ENCODE data around the gene MEIKIN. TPM values are rescaled to one million over a fixed set of nuclear protein-coding genes. Genes with fewer than 3 reads are reported as not detected.

Gene MEIKIN
- polyA plus RNA-seq, 3 donors, result 0.16 to 1.6 (median 1.6) TPM

GRCh38 chr5:131992370-131992769 is 46.9 kb upstream of the MEIKIN start:
- Histone ChIP-seq H3K4me3 (replicated peaks in 1 of 3; ENCODE audit: low read depth in 2 of 3, low read length in 3 of 3) (no peak overlapping the region), H3K9me3 (replicated peaks in 1 of 2; ENCODE audit: control insufficient read depth in 1 of 2, insufficient read depth in 1 of 2, low read length in 2 of 2) (no peaks in the 10 kb centered on the region), H3K36me3 (replicated peaks in 1 of 2; ENCODE audit: control insufficient read depth in 1 of 2, insufficient read depth in 2 of 2, low read length in 2 of 2) (no peaks in the 10 kb centered on the region), H4K20me1 (ENCODE audit: insufficient read depth, low read length) (no peaks in the 10 kb centered on the region), H3K4me1 (ENCODE audit: control insufficient read depth in 1 of 2, insufficient read depth in 2 of 2, low read length in 2 of 2) (no peaks in the 10 kb centered on the region), H2AFZ (ENCODE audit: insufficient read depth, low read depth, low read length, poor library complexity, severe bottlenecking) (no peak overlapping the region), H3K79me2 (ENCODE audit: insufficient read depth, low read length) (no peaks in the 10 kb centered on the region), H3K27ac (ENCODE audit: low read depth in 1 of 2, low read length in 2 of 2) (no peak overlapping the region), H3K27me3 (ENCODE audit: control insufficient read depth in 2 of 2, insufficient read depth in 2 of 2, low read length in 2 of 2) (no peaks in the 10 kb centered on the region), H3K4me2 (replicated peaks; ENCODE audit: extremely low read depth, low read length, poor library complexity, severe bottlenecking) (no peak overlapping the region), H3K9ac (ENCODE audit: insufficient read depth, low read length, poor library complexity, severe bottlenecking) (no peak overlapping the region)
- Mint-ChIP-seq H3K4me3 (no peak overlapping the region), H3K27ac (peak overlapping the region in 1 of 7 donors; percentile 15), H3K4me1 (no peaks in the 10 kb centered on the region), H3K36me3 (no peaks in the 10 kb centered on the region), H3K27me3 (ENCODE audit: low read depth in 3 of 3) (peaks cover 3 to 14% (median 4%) of the 10 kb centered on the region in 3 donors), H3K9me3 (no peaks in the 10 kb centered on the region)
- TF ChIP-seq CTCF (IDR thresholded peaks at IDR 0.05), result no peak
- WGBS (ENCODE audit: insufficient coverage), result 92% methylated on average over 4 of the region's 5 CpGs
- intact Hi-C loops (cut with micrococcal nuclease), result no loop called here
- no peak for DNase-seq

- no peak overlapping the region for H3K9ac ChIP-seq (ENCODE audit: insufficient read depth, low read length, poor library complexity, severe bottlenecking)
- DNase-seq, result no peak
- H3K36me3 Mint-ChIP-seq, result no peaks in the 10 kb centered on the region
- no peaks in the 10 kb centered on the region for H3K27me3 ChIP-seq (ENCODE audit: control insufficient read depth in 2 of 2, insufficient read depth in 2 of 2, low read length in 2 of 2)
- H3K36me3 ChIP-seq (replicated peaks in 1 of 2; ENCODE audit: control insufficient read depth in 1 of 2, insufficient read depth in 2 of 2, low read length in 2 of 2), result no peaks in the 10 kb centered on the region
- no peak overlapping the region for H3K4me3 ChIP-seq (replicated peaks in 1 of 3; ENCODE audit: low read depth in 2 of 3, low read length in 3 of 3)
- peak overlapping the region in 1 of 7 donors; percentile 38 for H3K27ac Mint-ChIP-seq
- WGBS (ENCODE audit: insufficient coverage), result 84% methylated on average over 9 of the region's 10 CpGs
- no peaks in the 10 kb centered on the region for H3K79me2 ChIP-seq (ENCODE audit: insufficient read depth, low read length)
- H3K27me3 Mint-ChIP-seq (ENCODE audit: low read depth in 3 of 3), result peaks cover 3 to 14% (median 4%) of the 10 kb centered on the region in 3 donors
- no peaks in the 10 kb centered on the region for H3K4me1 ChIP-seq (ENCODE audit: control insufficient read depth in 1 of 2, insufficient read depth in 2 of 2, low read length in 2 of 2)
- H3K4me3 Mint-ChIP-seq, result no peak overlapping the region
- no peak overlapping the region for H2AFZ ChIP-seq (ENCODE audit: insufficient read depth, low read depth, low read length, poor library complexity, severe bottlenecking)
- TF ChIP-seq CTCF (IDR thresholded peaks at IDR 0.05), result no peak
- H3K4me2 ChIP-seq (replicated peaks; ENCODE audit: extremely low read depth, low read length, poor library complexity, severe bottlenecking), result no peak overlapping the region
- no peaks in the 10 kb centered on the region for H4K20me1 ChIP-seq (ENCODE audit: insufficient read depth, low read length)
- intact Hi-C loops (cut with micrococcal nuclease), result no loop called here
- H3K27ac ChIP-seq (ENCODE audit: low read depth in 1 of 2, low read length in 2 of 2), result no peak overlapping the region
- no peaks in the 10 kb centered on the region for H3K9me3 Mint-ChIP-seq
- no peaks in the 10 kb centered on the region for H3K9me3 ChIP-seq (replicated peaks in 1 of 2; ENCODE audit: control insufficient read depth in 1 of 2, insufficient read depth in 1 of 2, low read length in 2 of 2)
- no peaks in the 10 kb centered on the region for H3K4me1 Mint-ChIP-seq
Measured at GRCh38 chr5:131991593-131992324, 46.3 kb upstream of the MEIKIN start.
